ENCODE measurements around the gene SUN3. TPM values are rescaled to one million over a fixed set of nuclear protein-coding genes. Genes with fewer than 3 reads are reported as not detected.

The SUN3 gene
- total and polyA plus RNA-seq, 2 of the 13 experiments (the other 11 are each of a cell fraction or from before 2014, with no cell fraction given), result not detected

GRCh38 chr7:47991741-47992311 is 37.1 kb downstream of the SUN3 start (continued):
- TF ChIP-seq, protein P1, sequence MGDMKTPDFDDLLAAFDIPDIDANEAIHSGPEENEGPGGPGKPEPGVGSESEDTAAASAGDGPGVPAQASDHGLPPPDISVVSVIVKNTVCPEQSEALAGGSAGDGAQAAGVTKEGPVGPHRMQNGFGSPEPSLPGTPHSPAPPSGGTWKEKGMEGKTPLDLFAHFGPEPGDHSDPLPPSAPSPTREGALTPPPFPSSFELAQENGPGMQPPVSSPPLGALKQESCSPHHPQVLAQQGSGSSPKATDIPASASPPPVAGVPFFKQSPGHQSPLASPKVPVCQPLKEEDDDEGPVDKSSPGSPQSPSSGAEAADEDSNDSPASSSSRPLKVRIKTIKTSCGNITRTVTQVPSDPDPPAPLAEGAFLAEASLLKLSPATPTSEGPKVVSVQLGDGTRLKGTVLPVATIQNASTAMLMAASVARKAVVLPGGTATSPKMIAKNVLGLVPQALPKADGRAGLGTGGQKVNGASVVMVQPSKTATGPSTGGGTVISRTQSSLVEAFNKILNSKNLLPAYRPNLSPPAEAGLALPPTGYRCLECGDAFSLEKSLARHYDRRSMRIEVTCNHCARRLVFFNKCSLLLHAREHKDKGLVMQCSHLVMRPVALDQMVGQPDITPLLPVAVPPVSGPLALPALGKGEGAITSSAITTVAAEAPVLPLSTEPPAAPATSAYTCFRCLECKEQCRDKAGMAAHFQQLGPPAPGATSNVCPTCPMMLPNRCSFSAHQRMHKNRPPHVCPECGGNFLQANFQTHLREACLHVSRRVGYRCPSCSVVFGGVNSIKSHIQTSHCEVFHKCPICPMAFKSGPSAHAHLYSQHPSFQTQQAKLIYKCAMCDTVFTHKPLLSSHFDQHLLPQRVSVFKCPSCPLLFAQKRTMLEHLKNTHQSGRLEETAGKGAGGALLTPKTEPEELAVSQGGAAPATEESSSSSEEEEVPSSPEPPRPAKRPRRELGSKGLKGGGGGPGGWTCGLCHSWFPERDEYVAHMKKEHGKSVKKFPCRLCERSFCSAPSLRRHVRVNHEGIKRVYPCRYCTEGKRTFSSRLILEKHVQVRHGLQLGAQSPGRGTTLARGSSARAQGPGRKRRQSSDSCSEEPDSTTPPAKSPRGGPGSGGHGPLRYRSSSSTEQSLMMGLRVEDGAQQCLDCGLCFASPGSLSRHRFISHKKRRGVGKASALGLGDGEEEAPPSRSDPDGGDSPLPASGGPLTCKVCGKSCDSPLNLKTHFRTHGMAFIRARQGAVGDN (CRISPR knock-in tag; IDR thresholded peaks at IDR 0.05), result peak; percentile 84
- TF ChIP-seq ZNF788 (CRISPR knock-in tag; IDR thresholded peaks at IDR 0.05; ENCODE audit: borderline replicate concordance), result 0 out of 2 replicates have a peak, but pooled peaks have one; percentile 31
- 0 out of 2 replicates have a peak, but pooled peaks have one; percentile 36 for TF ChIP-seq GATAD2A (CRISPR knock-in tag; IDR thresholded peaks at IDR 0.05)
- no peak for TF ChIP-seq SNRNP70 (IDR thresholded peaks at IDR 0.05; ENCODE audit: low read depth, low read length)
- TF ChIP-seq MTF2 (CRISPR knock-in tag; IDR thresholded peaks at IDR 0.05; ENCODE audit: borderline replicate concordance), result peak; percentile 78; the same call in 1 of the 2 replicates
- TF ChIP-seq ZEB1 (IDR thresholded peaks at IDR 0.05; ENCODE audit: insufficient replicate concordance, low read depth), result no peak
- TF ChIP-seq ZNF713 (CRISPR knock-in tag; IDR thresholded peaks at IDR 0.05), result no peak
- TF ChIP-seq ZNF446 (CRISPR knock-in tag; IDR thresholded peaks at IDR 0.05), result no peak
- TF ChIP-seq ZBTB7B (CRISPR knock-in tag; IDR thresholded peaks at IDR 0.05), result peak; percentile 46; the same call in 1 of the 2 replicates
- peak; percentile 58 for TF ChIP-seq GABPB1 (CRISPR knock-in tag; IDR thresholded peaks at IDR 0.05)
- no peak for TF ChIP-seq SNAI1 (CRISPR knock-in tag; IDR thresholded peaks at IDR 0.05; ENCODE audit: borderline replicate concordance)
- TF ChIP-seq ZNF136 (CRISPR knock-in tag; IDR thresholded peaks at IDR 0.05; ENCODE audit: low read depth), result peak; percentile 33; the same call in 1 of the 2 replicates
- TF ChIP-seq SIN3A (IDR thresholded peaks at IDR 0.05; ENCODE audit: borderline replicate concordance, low read depth, low read length), result no peak
- TF ChIP-seq HES4 (CRISPR knock-in tag; IDR thresholded peaks at IDR 0.05; ENCODE audit: borderline replicate concordance), result peak; percentile 49; the same call in 1 of the 2 replicates
- peak; percentile 51; the same call in 1 of the 2 replicates for TF ChIP-seq GATAD1 (CRISPR knock-in tag; IDR thresholded peaks at IDR 0.05)
- TF ChIP-seq PATZ1 (CRISPR knock-in tag; IDR thresholded peaks at IDR 0.05), result peak; percentile 50; the same call in 1 of the 2 replicates
- TF ChIP-seq ZNF83 (CRISPR knock-in tag; IDR thresholded peaks at IDR 0.05; ENCODE audit: borderline replicate concordance), result no peak
- no peak for TF ChIP-seq ARHGAP35 (CRISPR knock-in tag; IDR thresholded peaks at IDR 0.05; ENCODE audit: borderline replicate concordance)
- TF ChIP-seq, protein P2, sequence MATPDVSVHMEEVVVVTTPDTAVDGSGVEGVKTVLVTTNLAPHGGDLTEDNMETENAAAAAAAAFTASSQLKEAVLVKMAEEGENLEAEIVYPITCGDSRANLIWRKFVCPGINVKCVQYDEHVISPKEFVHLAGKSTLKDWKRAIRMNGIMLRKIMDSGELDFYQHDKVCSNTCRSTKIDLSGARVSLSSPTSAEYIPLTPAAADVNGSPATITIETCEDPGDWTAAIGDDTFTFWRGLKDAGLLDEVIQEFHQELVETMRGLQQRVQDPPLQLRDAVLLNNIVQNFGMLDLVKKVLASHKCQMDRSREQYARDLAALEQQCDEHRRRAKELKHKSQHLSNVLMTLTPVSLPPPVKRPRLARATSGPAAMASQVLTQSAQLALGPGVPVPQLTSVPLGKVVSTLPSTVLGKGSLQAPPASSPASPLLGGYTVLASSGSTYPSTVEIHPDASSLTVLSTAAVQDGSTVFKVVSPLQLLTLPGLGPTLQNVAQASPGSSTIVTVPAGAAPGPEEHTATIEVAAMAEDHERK (CRISPR knock-in tag; IDR thresholded peaks at IDR 0.05; ENCODE audit: low read depth), result no peak
- TF ChIP-seq, protein P3, sequence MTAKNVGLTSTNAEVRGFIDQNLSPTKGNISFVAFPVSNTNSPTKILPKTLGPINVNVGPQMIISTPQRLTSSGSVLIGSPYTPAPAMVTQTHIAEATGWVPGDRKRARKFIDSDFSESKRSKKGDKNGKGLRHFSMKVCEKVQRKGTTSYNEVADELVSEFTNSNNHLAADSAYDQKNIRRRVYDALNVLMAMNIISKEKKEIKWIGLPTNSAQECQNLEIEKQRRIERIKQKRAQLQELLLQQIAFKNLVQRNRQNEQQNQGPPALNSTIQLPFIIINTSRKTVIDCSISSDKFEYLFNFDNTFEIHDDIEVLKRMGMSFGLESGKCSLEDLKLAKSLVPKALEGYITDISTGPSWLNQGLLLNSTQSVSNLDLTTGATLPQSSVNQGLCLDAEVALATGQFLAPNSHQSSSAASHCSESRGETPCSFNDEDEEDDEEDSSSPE (CRISPR knock-in tag; IDR thresholded peaks at IDR 0.05), result no peak
- 0 out of 2 replicates have a peak, but pooled peaks have one; percentile 25 for TF ChIP-seq ZNF350 (CRISPR knock-in tag; IDR thresholded peaks at IDR 0.05; ENCODE audit: borderline replicate concordance, low read depth)

Data from HepG2 (cell line).